ENCODE results near the gene EDA2R. TPM values are rescaled to one million over a fixed set of nuclear protein-coding genes. Genes with fewer than 3 reads are reported as not detected.

EDA2R gene
- 2.6 TPM for total RNA-seq

GRCh38 chrX:66638591-66639500 is at the start of gene EDA2R:
EDA2R (minus strand) TSS chrX:66639078; CDS start chrX:66616020, 23,058 bp downstream.

Data from camera-type eye (tissue), 1 donor.